ENCODE results near the gene TMC7.

Gene TMC7

DNA sequence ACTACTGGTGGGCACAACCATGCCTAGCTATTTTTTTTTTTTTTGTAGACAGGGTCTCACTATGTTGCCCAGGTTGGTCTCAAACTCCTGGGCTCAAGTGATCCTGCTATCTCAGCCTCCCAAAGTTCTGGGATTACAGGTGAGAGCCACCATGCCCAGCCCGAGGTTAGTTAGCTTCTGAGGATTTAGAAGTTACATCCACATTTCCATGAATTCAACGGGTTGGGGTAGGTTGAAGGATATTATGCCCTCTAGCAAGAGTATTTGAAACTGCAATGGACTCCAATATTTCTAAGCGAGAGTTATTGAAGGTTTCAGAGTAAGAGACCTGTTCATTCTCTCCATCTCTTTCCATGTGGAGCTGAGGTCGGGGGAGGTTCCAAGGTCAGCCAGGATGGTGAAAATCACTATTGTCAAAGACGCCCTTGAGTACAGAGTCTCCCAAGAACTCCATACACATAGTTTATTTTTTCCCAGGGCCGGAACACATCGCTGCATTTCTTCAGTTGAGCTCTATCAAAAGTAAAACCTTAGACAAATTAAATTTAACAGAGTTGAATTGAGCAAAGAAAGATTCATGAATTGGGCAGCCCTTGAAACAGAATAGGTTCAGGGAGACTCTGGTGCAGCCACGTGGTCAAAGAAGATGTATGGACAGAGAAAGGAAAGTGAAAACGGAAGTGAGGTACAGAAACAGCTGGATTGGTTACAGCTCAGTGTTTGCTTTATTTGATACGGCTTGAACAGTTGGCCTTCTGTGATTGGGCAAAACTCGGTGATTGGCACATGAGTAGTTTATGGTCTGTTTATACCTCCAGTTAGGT, 111.0 kb downstream of the TMC7 start:
- H3K9ac ChIP-seq (ENCODE audit: low read depth in 1 of 2, low read length in 2 of 2), result no peak overlapping the region
- H3K27ac ChIP-seq (ENCODE audit: low read depth, low read length), result no peak overlapping the region
- H3K36me3 ChIP-seq (ENCODE audit: control insufficient read depth in 1 of 2, insufficient read depth in 2 of 2, low read length in 2 of 2), result no peaks in the 10 kb centered on the region
- no peaks in the 10 kb centered on the region for H3K4me1 ChIP-seq (ENCODE audit: control insufficient read depth in 1 of 2, insufficient read depth in 2 of 2, low read length in 2 of 2)
- H3K9me3 ChIP-seq (ENCODE audit: control insufficient read depth in 1 of 2, low read length in 2 of 2), result no peaks in the 10 kb centered on the region
- no peaks in the 10 kb centered on the region for H3K27me3 ChIP-seq (ENCODE audit: control insufficient read depth in 1 of 2, insufficient read depth in 2 of 2, low read length in 2 of 2)
- no peak overlapping the region for H3K4me3 ChIP-seq (ENCODE audit: low read depth in 1 of 2, low read length in 2 of 2)

DNA sequence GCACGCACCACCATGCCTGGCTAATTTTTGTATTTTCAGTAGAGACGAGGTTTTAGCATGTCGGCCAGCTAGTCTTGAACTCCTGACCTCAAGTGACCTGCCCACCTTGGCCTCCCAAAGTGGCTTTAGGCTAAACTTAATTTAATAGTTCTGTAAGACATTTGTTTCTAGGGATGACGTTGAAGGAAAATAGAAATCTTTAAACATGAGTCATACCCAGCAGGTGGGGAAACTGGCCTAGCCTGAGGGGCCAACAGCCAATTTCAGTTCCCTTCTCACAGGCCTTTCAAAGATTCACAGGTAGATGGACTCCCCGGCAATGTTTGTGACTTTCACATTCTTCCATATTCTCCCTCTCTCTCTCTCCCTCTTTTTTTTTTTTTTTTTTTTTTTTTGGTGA, 111.9 kb downstream of the TMC7 start:
- Histone ChIP-seq H3K9me3 (ENCODE audit: control insufficient read depth in 1 of 2, low read length in 2 of 2) (no peaks in the 10 kb centered on the region), H3K9ac (ENCODE audit: low read depth in 1 of 2, low read length in 2 of 2) (no peak overlapping the region), H3K27ac (ENCODE audit: low read depth, low read length) (no peak overlapping the region), H3K36me3 (ENCODE audit: control insufficient read depth in 1 of 2, insufficient read depth in 2 of 2, low read length in 2 of 2) (no peaks in the 10 kb centered on the region), H3K4me3 (ENCODE audit: low read depth in 1 of 2, low read length in 2 of 2) (no peak overlapping the region), H3K27me3 (ENCODE audit: control insufficient read depth in 1 of 2, insufficient read depth in 2 of 2, low read length in 2 of 2) (no peaks in the 10 kb centered on the region), H3K4me1 (ENCODE audit: control insufficient read depth in 1 of 2, insufficient read depth in 2 of 2, low read length in 2 of 2) (no peaks in the 10 kb centered on the region)

DNA sequence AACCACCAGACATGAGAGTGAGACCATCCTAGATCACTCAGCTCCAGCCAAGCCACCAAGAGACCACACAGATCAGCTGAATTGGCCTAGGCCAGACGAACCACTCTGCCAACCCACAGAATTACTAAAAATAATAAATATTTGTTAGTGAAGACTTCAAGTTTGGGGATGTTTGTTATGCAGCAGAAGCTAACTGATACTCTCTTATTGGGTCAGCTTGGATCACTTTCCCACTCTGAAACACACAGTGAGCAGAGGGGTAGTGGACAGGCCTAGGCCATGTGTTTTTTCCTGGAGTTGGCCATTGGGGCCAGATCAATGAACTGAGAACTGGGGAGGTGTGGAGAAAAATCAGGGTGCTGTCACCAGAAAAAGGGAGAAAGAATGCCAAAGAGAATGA, 114.4 kb downstream of the TMC7 start:
- H3K36me3 ChIP-seq (ENCODE audit: control insufficient read depth in 1 of 2, insufficient read depth in 2 of 2, low read length in 2 of 2), result no peaks in the 10 kb centered on the region
- no peak overlapping the region for H3K27ac ChIP-seq (ENCODE audit: low read depth, low read length)
- no peaks in the 10 kb centered on the region for H3K4me1 ChIP-seq (ENCODE audit: control insufficient read depth in 1 of 2, insufficient read depth in 2 of 2, low read length in 2 of 2)
- no peaks in the 10 kb centered on the region for H3K27me3 ChIP-seq (ENCODE audit: control insufficient read depth in 1 of 2, insufficient read depth in 2 of 2, low read length in 2 of 2)
- no peaks in the 10 kb centered on the region for H3K9me3 ChIP-seq (ENCODE audit: control insufficient read depth in 1 of 2, low read length in 2 of 2)
- H3K9ac ChIP-seq (ENCODE audit: low read depth in 1 of 2, low read length in 2 of 2), result no peak overlapping the region
- H3K4me3 ChIP-seq (ENCODE audit: low read depth in 1 of 2, low read length in 2 of 2), result no peak overlapping the region

DNA sequence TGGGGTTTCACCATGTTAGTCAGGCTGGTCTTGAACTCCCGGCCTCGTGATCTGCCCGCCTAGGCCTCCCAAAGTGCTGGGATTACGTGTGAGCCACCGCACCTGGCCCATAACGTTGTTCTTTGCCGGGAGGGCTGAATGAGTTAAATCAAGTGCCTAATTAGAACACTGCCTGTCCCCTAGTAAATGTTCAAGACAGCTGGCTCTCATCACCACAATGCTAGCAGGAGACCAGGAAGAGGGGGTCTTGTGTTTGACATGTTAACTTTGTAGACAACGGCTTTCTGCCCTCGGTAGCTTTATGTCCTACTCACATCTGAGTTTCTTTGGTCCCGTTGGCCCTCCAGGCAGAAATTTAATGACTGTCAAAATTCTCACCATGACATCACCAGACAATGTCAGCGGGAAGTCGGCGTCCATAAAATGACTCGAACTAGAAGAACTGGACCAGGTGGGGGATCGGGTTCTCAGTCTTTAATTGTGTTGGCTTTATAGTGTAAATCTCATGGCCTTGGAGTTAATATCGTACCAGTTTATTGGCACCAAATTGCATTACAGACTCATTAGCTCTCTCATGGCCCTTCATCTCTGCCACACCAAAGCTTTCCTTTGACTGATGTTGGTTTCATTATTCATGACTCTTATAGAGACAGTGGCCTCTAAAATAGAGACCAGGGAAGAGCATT, 118.6 kb downstream of the TMC7 start:
- no peaks in the 10 kb centered on the region for H3K9me3 ChIP-seq (ENCODE audit: control insufficient read depth in 1 of 2, low read length in 2 of 2)
- no peaks in the 10 kb centered on the region for H3K27me3 ChIP-seq (ENCODE audit: control insufficient read depth in 1 of 2, insufficient read depth in 2 of 2, low read length in 2 of 2)
- no peak overlapping the region for H3K9ac ChIP-seq (ENCODE audit: low read depth in 1 of 2, low read length in 2 of 2)
- no peak overlapping the region for H3K27ac ChIP-seq (ENCODE audit: low read depth, low read length)
- H3K4me3 ChIP-seq (ENCODE audit: low read depth in 1 of 2, low read length in 2 of 2), result no peak overlapping the region
- H3K4me1 ChIP-seq (ENCODE audit: control insufficient read depth in 1 of 2, insufficient read depth in 2 of 2, low read length in 2 of 2), result peaks cover under 1 to 1% of the 10 kb centered on the region in 2 donors
- no peaks in the 10 kb centered on the region for H3K36me3 ChIP-seq (ENCODE audit: control insufficient read depth in 1 of 2, insufficient read depth in 2 of 2, low read length in 2 of 2)

DNA sequence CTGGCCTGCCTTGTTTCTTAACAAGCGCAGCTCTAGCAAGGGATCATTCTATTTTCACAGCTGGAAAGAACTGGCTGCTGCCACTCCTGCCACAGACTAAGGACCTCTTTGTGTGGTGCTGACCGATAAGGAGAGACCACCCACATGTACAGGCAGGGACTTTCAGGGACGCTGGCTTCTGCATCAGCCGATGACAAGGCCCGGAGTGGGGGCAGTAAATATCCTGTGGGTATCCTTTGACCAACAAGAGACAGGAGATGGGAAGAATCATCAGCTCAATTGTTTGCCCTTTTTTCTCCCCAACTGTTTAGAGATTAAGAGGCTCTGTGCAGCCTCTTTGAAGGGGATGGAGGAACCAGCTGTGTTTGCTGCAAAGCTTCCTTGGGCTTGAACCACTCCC, 120.9 kb downstream of the TMC7 start:
- H3K27ac ChIP-seq (ENCODE audit: low read depth, low read length), result no peak overlapping the region
- no peak overlapping the region for H3K9ac ChIP-seq (ENCODE audit: low read depth in 1 of 2, low read length in 2 of 2)
- H3K9me3 ChIP-seq (ENCODE audit: control insufficient read depth in 1 of 2, low read length in 2 of 2), result no peaks in the 10 kb centered on the region
- H3K4me1 ChIP-seq (ENCODE audit: control insufficient read depth in 1 of 2, insufficient read depth in 2 of 2, low read length in 2 of 2), result peaks cover 10 to 16% of the 10 kb centered on the region in 2 donors
- no peaks in the 10 kb centered on the region for H3K27me3 ChIP-seq (ENCODE audit: control insufficient read depth in 1 of 2, insufficient read depth in 2 of 2, low read length in 2 of 2)
- no peak overlapping the region for H3K4me3 ChIP-seq (ENCODE audit: low read depth in 1 of 2, low read length in 2 of 2)
- no peaks in the 10 kb centered on the region for H3K36me3 ChIP-seq (ENCODE audit: control insufficient read depth in 1 of 2, insufficient read depth in 2 of 2, low read length in 2 of 2)

DNA sequence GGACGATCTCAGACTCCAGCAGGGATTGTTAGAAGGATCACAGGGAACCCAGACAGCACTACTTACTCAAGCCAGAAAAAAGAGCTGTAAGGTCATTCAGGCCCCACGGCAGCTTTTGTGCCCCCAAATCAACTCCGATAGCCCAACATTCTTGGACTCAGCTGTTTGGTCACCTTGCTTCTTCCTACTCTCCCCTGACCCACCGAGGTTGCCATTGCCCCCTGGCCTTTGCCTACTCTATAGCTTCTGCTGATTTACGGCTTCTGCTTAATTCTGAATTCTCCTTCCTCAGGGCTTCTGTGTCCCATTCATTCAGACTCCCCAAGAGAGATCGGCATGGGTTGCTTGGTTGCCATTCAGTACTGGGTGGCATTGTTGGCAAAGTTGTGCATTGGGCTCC, 121.4 kb downstream of the TMC7 start:
- Histone ChIP-seq H3K9ac (ENCODE audit: low read depth in 1 of 2, low read length in 2 of 2) (no peak overlapping the region), H3K27me3 (ENCODE audit: control insufficient read depth in 1 of 2, insufficient read depth in 2 of 2, low read length in 2 of 2) (no peaks in the 10 kb centered on the region), H3K27ac (ENCODE audit: low read depth, low read length) (no peak overlapping the region), H3K4me1 (ENCODE audit: control insufficient read depth in 1 of 2, insufficient read depth in 2 of 2, low read length in 2 of 2) (peaks cover 10 to 16% of the 10 kb centered on the region in 2 donors), H3K9me3 (ENCODE audit: control insufficient read depth in 1 of 2, low read length in 2 of 2) (no peaks in the 10 kb centered on the region), H3K4me3 (ENCODE audit: low read depth in 1 of 2, low read length in 2 of 2) (no peak overlapping the region), H3K36me3 (ENCODE audit: control insufficient read depth in 1 of 2, insufficient read depth in 2 of 2, low read length in 2 of 2) (no peaks in the 10 kb centered on the region)

DNA sequence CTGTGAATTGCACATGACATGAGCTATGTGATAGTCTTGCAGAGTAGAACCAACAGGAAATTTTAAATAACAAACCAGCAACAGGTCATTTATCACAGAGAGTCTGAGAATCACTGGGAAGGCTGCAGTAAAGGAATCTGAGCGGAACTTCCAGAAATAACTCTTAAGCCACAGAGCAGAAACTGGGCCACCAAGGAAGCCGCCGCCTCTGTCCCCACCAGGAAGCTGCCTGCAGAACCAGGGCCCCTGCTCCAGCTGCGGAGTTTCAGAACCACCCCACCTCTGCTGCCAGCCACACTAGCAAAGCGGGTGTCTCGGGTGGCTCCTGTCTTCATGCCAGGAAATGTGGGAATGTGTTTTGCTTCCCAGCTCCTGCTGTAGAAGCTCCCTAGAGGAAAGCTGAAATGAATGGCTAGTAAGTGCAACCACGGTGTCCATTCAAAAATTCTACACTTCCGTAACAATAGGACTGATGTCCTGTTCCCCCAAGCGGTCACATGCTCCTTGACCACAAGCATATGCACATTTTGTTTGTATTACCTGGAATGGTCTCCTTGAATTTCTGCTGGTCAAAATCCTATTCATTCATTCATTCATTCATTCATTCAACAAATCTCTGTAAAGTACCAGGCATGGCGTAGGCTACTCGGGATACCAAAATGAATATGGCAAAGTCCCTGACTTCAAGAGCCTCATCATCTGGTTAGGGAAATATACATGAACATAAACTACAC, 122.3 kb downstream of the TMC7 start:
- H3K4me3 ChIP-seq (ENCODE audit: low read depth in 1 of 2, low read length in 2 of 2), result no peak overlapping the region
- H3K9ac ChIP-seq (ENCODE audit: low read depth in 1 of 2, low read length in 2 of 2), result no peak overlapping the region
- no peaks in the 10 kb centered on the region for H3K36me3 ChIP-seq (ENCODE audit: control insufficient read depth in 1 of 2, insufficient read depth in 2 of 2, low read length in 2 of 2)
- H3K4me1 ChIP-seq (ENCODE audit: control insufficient read depth in 1 of 2, insufficient read depth in 2 of 2, low read length in 2 of 2), result peaks cover 10 to 16% of the 10 kb centered on the region in 2 donors
- no peak overlapping the region for H3K27ac ChIP-seq (ENCODE audit: low read depth, low read length)
- no peaks in the 10 kb centered on the region for H3K27me3 ChIP-seq (ENCODE audit: control insufficient read depth in 1 of 2, insufficient read depth in 2 of 2, low read length in 2 of 2)
- H3K9me3 ChIP-seq (ENCODE audit: control insufficient read depth in 1 of 2, low read length in 2 of 2), result no peaks in the 10 kb centered on the region

DNA sequence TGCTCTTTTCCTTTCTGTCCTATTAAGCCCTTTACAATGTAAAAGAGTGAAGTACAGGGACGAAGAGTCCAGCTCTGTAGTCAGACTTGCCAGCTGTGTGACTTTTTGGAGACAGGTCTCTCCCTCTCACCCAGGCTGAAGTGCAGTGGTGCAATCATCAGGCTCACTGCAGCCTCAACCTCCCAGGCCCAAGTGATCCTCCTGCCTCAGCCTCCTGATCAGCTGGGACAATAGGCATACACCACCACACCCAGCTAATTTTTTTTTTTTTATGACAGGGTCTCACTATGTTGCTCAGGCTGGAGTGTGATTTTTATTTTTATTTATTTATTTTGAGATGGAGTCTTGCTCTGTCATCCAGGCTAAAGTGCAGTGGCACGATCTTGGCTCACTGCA, 122.9 kb downstream of the TMC7 start:
- Histone ChIP-seq H3K27me3 (ENCODE audit: control insufficient read depth in 1 of 2, insufficient read depth in 2 of 2, low read length in 2 of 2) (no peaks in the 10 kb centered on the region), H3K36me3 (ENCODE audit: control insufficient read depth in 1 of 2, insufficient read depth in 2 of 2, low read length in 2 of 2) (no peaks in the 10 kb centered on the region), H3K4me3 (ENCODE audit: low read depth in 1 of 2, low read length in 2 of 2) (no peak overlapping the region)

DNA sequence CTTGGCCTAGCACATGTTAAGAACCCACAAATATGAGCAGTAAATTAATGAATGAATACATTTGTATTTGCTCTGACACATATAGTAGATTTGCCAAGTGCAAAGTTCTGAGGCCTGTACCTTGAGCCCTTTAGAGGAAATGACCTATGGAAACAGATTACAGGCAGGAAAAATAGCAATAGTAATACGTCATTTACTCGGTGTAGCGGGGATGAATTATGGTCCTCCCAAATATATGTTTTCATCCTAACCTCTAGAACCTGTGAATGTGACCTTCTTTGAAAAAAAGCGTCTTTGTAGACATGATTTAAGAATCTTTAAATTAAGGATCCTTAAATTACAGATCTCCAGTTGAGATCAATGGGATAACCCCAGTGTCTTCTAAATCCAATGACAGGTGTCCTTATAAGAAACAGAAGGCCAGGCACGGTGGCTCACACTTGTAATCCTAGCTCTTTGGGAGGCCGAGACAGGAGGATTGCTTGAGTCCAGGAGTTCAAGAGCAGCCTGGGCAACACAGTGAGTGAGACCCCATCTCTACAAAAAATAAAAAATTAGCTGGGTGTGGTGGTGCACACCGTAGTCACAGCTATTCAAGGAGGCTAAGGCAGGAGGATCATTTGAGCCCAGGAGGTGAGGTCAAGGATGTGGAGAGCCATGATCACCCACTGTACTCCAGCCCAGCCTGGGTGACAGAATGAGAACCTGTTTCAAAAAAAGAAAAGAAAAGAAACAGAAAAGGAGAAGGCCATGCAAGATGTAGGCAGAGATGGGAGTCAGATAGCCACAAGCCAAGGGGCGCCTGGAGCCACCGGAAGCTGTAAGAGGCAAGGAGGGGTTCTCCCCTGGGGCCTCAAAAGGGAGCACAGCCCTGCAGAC, 124.9 kb downstream of the TMC7 start:
- Histone ChIP-seq H3K4me1 (ENCODE audit: control insufficient read depth in 1 of 2, insufficient read depth in 2 of 2, low read length in 2 of 2) (peaks cover 12 to 16% of the 10 kb centered on the region in 2 donors), H3K27ac (ENCODE audit: low read depth, low read length) (no peak overlapping the region), H3K36me3 (ENCODE audit: control insufficient read depth in 1 of 2, insufficient read depth in 2 of 2, low read length in 2 of 2) (no peaks in the 10 kb centered on the region), H3K4me3 (ENCODE audit: low read depth in 1 of 2, low read length in 2 of 2) (no peak overlapping the region), H3K9ac (ENCODE audit: low read depth in 1 of 2, low read length in 2 of 2) (no peak overlapping the region), H3K27me3 (ENCODE audit: control insufficient read depth in 1 of 2, insufficient read depth in 2 of 2, low read length in 2 of 2) (no peaks in the 10 kb centered on the region), H3K9me3 (ENCODE audit: control insufficient read depth in 1 of 2, low read length in 2 of 2) (no peaks in the 10 kb centered on the region)

More for the DNA sequence above, 122.9 kb downstream of the TMC7 start:
- Histone ChIP-seq H3K27ac (ENCODE audit: low read depth, low read length) (no peak overlapping the region), H3K4me1 (ENCODE audit: control insufficient read depth in 1 of 2, insufficient read depth in 2 of 2, low read length in 2 of 2) (peaks cover 10 to 16% of the 10 kb centered on the region in 2 donors), H3K9me3 (ENCODE audit: control insufficient read depth in 1 of 2, low read length in 2 of 2) (no peaks in the 10 kb centered on the region), H3K9ac (ENCODE audit: low read depth in 1 of 2, low read length in 2 of 2) (no peak overlapping the region)

Measured in duodenal mucosa (tissue), 2 donors.